C4-2B (cell line): ENCODE data around the gene CDY2B.
"Not testable (repeated sequence)": the region's sequence is repeated elsewhere in the genome, so short reads cannot be mapped to it uniquely, and the experiment has no call there.

ENCODE experiments used
- ZFX ChIP-seq: fragments of 450-650 bp; IDR thresholded peaks from 2 replicates; pipeline ENCODE4 v1.6.1; 2017
- TF ChIP-seq, protein P1 (sequence below): fragments of 450-650 bp; conservative IDR thresholded peaks from 2 replicates; pipeline ENCODE4 v1.5.1; 2017; ENCODE audit warnings: mild to moderate bottlenecking

DNA sequence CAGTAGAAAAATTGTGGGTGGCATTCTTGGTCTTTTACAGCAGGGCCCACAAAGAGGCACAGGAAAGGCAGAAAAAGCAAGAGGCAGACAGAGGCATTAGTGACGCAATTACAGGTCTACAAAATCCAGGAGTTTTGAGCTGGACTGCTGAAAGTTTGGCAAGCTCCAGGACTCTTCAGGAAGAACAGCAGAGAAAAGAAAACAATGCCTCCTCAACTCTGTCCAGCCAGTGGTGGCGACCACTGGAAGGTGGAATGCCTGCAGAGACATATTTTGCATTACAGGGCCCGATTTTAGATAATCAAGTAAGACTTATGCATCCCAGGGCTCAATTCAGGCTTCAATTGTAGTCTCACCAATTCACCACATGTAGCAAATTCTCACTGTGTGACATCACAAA lies 23.5 kb downstream of the CDY2B start:
- TF ChIP-seq, protein P1, sequence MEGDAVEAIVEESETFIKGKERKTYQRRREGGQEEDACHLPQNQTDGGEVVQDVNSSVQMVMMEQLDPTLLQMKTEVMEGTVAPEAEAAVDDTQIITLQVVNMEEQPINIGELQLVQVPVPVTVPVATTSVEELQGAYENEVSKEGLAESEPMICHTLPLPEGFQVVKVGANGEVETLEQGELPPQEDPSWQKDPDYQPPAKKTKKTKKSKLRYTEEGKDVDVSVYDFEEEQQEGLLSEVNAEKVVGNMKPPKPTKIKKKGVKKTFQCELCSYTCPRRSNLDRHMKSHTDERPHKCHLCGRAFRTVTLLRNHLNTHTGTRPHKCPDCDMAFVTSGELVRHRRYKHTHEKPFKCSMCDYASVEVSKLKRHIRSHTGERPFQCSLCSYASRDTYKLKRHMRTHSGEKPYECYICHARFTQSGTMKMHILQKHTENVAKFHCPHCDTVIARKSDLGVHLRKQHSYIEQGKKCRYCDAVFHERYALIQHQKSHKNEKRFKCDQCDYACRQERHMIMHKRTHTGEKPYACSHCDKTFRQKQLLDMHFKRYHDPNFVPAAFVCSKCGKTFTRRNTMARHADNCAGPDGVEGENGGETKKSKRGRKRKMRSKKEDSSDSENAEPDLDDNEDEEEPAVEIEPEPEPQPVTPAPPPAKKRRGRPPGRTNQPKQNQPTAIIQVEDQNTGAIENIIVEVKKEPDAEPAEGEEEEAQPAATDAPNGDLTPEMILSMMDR, result not testable (repeated sequence)
- not testable (repeated sequence) for TF ChIP-seq ZFX
